GM21723 (cell line): ENCODE results near the gene NPC1.

ENCODE experiments used
- ATAC-seq: cut with Tn5 transposase; IDR thresholded peaks from one replicate; pipeline ENCODE4 v1.9.1; 2021; ENCODE audit warnings: mild to moderate bottlenecking, moderate library complexity; ENCODE audit not compliant: unreplicated experiment

Gene NPC1

GRCh38 chr18:23609390-23610023 is 23.2 kb upstream of the NPC1 start:
- ATAC-seq, result no peak

GRCh38 chr18:23608211-23608610 is 21.9 kb upstream of the NPC1 start:
- ATAC-seq, result no peak

GRCh38 chr18:23605941-23606340 is 19.6 kb upstream of the NPC1 start:
- no peak for ATAC-seq

- no peak for ATAC-seq
Observed at GRCh38 chr18:23599809-23600208, 13.5 kb upstream of the NPC1 start.

- no peak for ATAC-seq
Observed at GRCh38 chr18:23596183-23596582, 9.9 kb upstream of the NPC1 start.

- ATAC-seq, result no peak
Observed at GRCh38 chr18:23595591-23595990, 9.3 kb upstream of the NPC1 start.

- no peak for ATAC-seq
Observed at GRCh38 chr18:23593720-23594119, 7.4 kb upstream of the NPC1 start.

GRCh38 chr18:23592911-23593310 is 6.6 kb upstream of the NPC1 start:
- no peak for ATAC-seq

GRCh38 chr18:23591011-23591410 is 4.7 kb upstream of the NPC1 start:
- no peak for ATAC-seq

GRCh38 chr18:23588836-23589560 is 2.7 kb upstream of the NPC1 start:
- no peak for ATAC-seq

- ATAC-seq, result peak; percentile 0
Observed at GRCh38 chr18:23587220-23587642, 925 bp upstream of the NPC1 start.

- no peak for ATAC-seq
Observed at GRCh38 chr18:23585897-23586248, 433 bp downstream of the NPC1 start.

GRCh38 chr18:23585007-23585871 is 1.1 kb downstream of the NPC1 start:
- ATAC-seq, result no peak

- ATAC-seq, result no peak
Observed at GRCh38 chr18:23584019-23584983, 2.0 kb downstream of the NPC1 start.

- no peak for ATAC-seq
Observed at GRCh38 chr18:23583071-23583865, 3.0 kb downstream of the NPC1 start.

GRCh38 chr18:23580677-23581367 is 5.5 kb downstream of the NPC1 start:
- ATAC-seq, result no peak

- ATAC-seq, result no peak
Observed at GRCh38 chr18:23578891-23579653, 7.2 kb downstream of the NPC1 start.

GRCh38 chr18:23578067-23578701 is 8.1 kb downstream of the NPC1 start:
- no peak for ATAC-seq
